H9 (cell line): ENCODE measurements around the gene DPEP2. TPM values are rescaled to one million over a fixed set of nuclear protein-coding genes. Genes with fewer than 3 reads are reported as not detected.

Experiments used
- DNase-seq: peaks from one replicate; pipeline ENCODE4 v3.0.0-alpha.2; 2017
- H2AFZ ChIP-seq: one replicate; pipeline ENCODE4 v1.6.1; 2013; ENCODE audit warnings: mild to moderate bottlenecking, low read length, control low read depth, moderate library complexity
- H2AK5ac ChIP-seq: 2 replicates; pipeline ENCODE4 v1.6.1; 2013; ENCODE audit warnings: low read length, control low read depth, mixed read lengths; ENCODE audit not compliant: insufficient read length
- H2BK120ac ChIP-seq: one replicate; pipeline ENCODE4 v1.6.1; 2013; ENCODE audit warnings: low read depth, mild to moderate bottlenecking, low read length, control low read depth, inconsistent platforms; ENCODE audit not compliant: poor library complexity, severe bottlenecking
- H2BK12ac ChIP-seq: 2 replicates; pipeline ENCODE4 v1.6.1; 2013; ENCODE audit warnings: low read length, control low read depth, mixed read lengths, low read depth; ENCODE audit not compliant: insufficient read length
- H2BK15ac ChIP-seq: 2 replicates; pipeline ENCODE4 v1.6.1; 2013; ENCODE audit warnings: low read depth, low read length, control low read depth
- H2BK20ac ChIP-seq: one replicate; pipeline ENCODE4 v1.6.1; 2013; ENCODE audit warnings: low read depth, mild to moderate bottlenecking, low read length, control low read depth, inconsistent platforms; ENCODE audit not compliant: poor library complexity, severe bottlenecking
- H2BK5ac ChIP-seq: 2 replicates; pipeline ENCODE4 v1.6.1; 2013; ENCODE audit warnings: low read length, control low read depth, mixed read lengths; ENCODE audit not compliant: insufficient read length
- H3K14ac ChIP-seq: 2 replicates; pipeline ENCODE4 v1.6.1; 2013; ENCODE audit warnings: low read length, control low read depth; ENCODE audit not compliant: insufficient read depth
- H3K18ac ChIP-seq: 2 replicates; pipeline ENCODE4 v1.6.1; 2013; ENCODE audit warnings: low read depth, mild to moderate bottlenecking, mixed read lengths, low read length, control low read depth; ENCODE audit not compliant: insufficient read length
- H3K23ac ChIP-seq: 2 replicates; pipeline ENCODE4 v1.6.1; 2013; ENCODE audit warnings: low read length, control low read depth, mixed read lengths, low read depth; ENCODE audit not compliant: insufficient read length
- H3K23me2 ChIP-seq: 2 replicates; pipeline ENCODE4 v1.6.1; 2013; ENCODE audit warnings: low read depth, mild to moderate bottlenecking, mixed read lengths, low read length, control low read depth; ENCODE audit not compliant: insufficient read length, poor library complexity, severe bottlenecking
- H3K27ac ChIP-seq: 2 replicates; pipeline ENCODE4 v1.5.1; 2013; ENCODE audit warnings: low read length, control low read depth, mixed read lengths, low read depth; ENCODE audit not compliant: insufficient read length
- H3K27me3 ChIP-seq: 2 replicates; pipeline ENCODE4 v1.6.1; 2013; ENCODE audit warnings: low read length, control low read depth, inconsistent platforms; ENCODE audit not compliant: insufficient read depth
- H3K4ac ChIP-seq: 2 replicates; pipeline ENCODE4 v1.6.1; 2013; ENCODE audit warnings: low read depth, mild to moderate bottlenecking, control low read depth, inconsistent platforms, low read length, moderate library complexity
- H3K4me1 ChIP-seq: 2 replicates; pipeline ENCODE4 v1.6.1; 2013; ENCODE audit warnings: low read length, control low read depth, inconsistent platforms; ENCODE audit not compliant: insufficient read depth
- H3K4me2 ChIP-seq: 2 replicates; pipeline ENCODE4 v1.6.1; 2013; ENCODE audit warnings: low read length, control low read depth, mixed read lengths; ENCODE audit not compliant: insufficient read length, insufficient read depth
- H3K56ac ChIP-seq: 2 replicates; pipeline ENCODE4 v1.6.1; 2013; ENCODE audit warnings: low read depth, mild to moderate bottlenecking, mixed read lengths, low read length, control low read depth; ENCODE audit not compliant: insufficient read length
- H3K79me1 ChIP-seq: 2 replicates; pipeline ENCODE4 v1.6.1; 2013; ENCODE audit warnings: low read depth, mild to moderate bottlenecking, moderate library complexity, low read length, control low read depth, inconsistent platforms; ENCODE audit not compliant: insufficient read depth, poor library complexity, severe bottlenecking
- H3K79me2 ChIP-seq: 2 replicates; pipeline ENCODE4 v1.6.1; 2013; ENCODE audit warnings: low read length, control low read depth, inconsistent platforms; ENCODE audit not compliant: insufficient read depth
- H3K9ac ChIP-seq: 2 replicates; pipeline ENCODE4 v1.6.1; 2013; ENCODE audit warnings: low read length, control low read depth, mixed read lengths; ENCODE audit not compliant: insufficient read length; ENCODE audit errors: extremely low read depth
- H3K9me3 ChIP-seq: one replicate; pipeline ENCODE4 v1.6.1; 2013; ENCODE audit warnings: low read depth, low read length, inconsistent platforms; ENCODE audit not compliant: control insufficient read depth
- H3T11ph ChIP-seq: one replicate; pipeline ENCODE4 v1.6.1; 2013; ENCODE audit warnings: mild to moderate bottlenecking, low read length, control low read depth, inconsistent platforms
- H4K20me1 ChIP-seq: one replicate; pipeline ENCODE4 v1.6.1; 2013; ENCODE audit not compliant: control insufficient read depth, insufficient read length, insufficient read depth
- H4K5ac ChIP-seq: 2 replicates; pipeline ENCODE4 v1.6.1; 2013; ENCODE audit warnings: low read depth, mild to moderate bottlenecking, mixed read lengths, low read length, control low read depth; ENCODE audit not compliant: insufficient read length
- H4K8ac ChIP-seq: replicated peaks from 2 replicates; pipeline ENCODE4 v1.6.1; 2013; ENCODE audit warnings: low read length, control low read depth, mixed read lengths, low read depth; ENCODE audit not compliant: insufficient read length
- H4K91ac ChIP-seq: 2 replicates; pipeline ENCODE4 v1.6.1; 2013; ENCODE audit warnings: low read depth, mild to moderate bottlenecking, moderate library complexity, mixed read lengths, low read length, control low read depth; ENCODE audit not compliant: insufficient read length
- H3K27ac Mint-ChIP-seq, 3 experiments: 2 replicates in 2 of 3; 3 replicates in 1 of 3; pipeline ENCODE4 v1.8.0; 2020 to 2021; ENCODE audit warnings: mixed read lengths in 3 of 3, mild to moderate bottlenecking in 1 of 3, moderate library complexity in 1 of 3
- H3K27me3 Mint-ChIP-seq: 2 replicates; pipeline ENCODE4 v1.8.0; 2021; ENCODE audit warnings: low read depth, mild to moderate bottlenecking, moderate library complexity, mixed read lengths
- H3K36me3 Mint-ChIP-seq, 3 experiments: 2 replicates in 2 of 3; 3 replicates in 1 of 3; pipeline ENCODE4 v1.8.0; 2020 to 2021; ENCODE audit warnings: low read depth in 3 of 3, mixed read lengths in 3 of 3; ENCODE audit not compliant: insufficient read depth in 1 of 3
- H3K4me1 Mint-ChIP-seq, 2 experiments: 2 replicates each; pipeline ENCODE4 v1.8.0; 2020; ENCODE audit warnings: mixed read lengths in 2 of 2
- H3K4me3 Mint-ChIP-seq, 2 experiments: 2 replicates in 1 of 2; 3 replicates in 1 of 2; pipeline ENCODE4 v1.8.0; 2020 to 2021; ENCODE audit warnings: mild to moderate bottlenecking in 2 of 2, mixed read lengths in 2 of 2, moderate library complexity in 1 of 2
- H3K9me3 Mint-ChIP-seq, 2 experiments: 2 replicates in 1 of 2; 3 replicates in 1 of 2; pipeline ENCODE4 v1.8.0; 2020; ENCODE audit warnings: mild to moderate bottlenecking in 2 of 2, mixed read lengths in 2 of 2, moderate library complexity in 1 of 2
- WGBS: extraction: QIAGEN DNeasy Blood & Tissue Kit; methylation state at CpG from one replicate; pipeline ENCODE4 v1.1.7; 2013; ENCODE audit warnings: missing lambda C conversion rate, low lambda C conversion rate, mixed read lengths; ENCODE audit not compliant: insufficient read length; ENCODE audit errors: extremely low coverage; 5-methylcytosine and 5-hydroxymethylcytosine counted together
- total RNA-seq: library from RNA; stranded (reverse); gene quantifications from 2 replicates; pipeline ENCODE4 v1.2.1, GENCODE V29; 2021
- TF ChIP-seq, protein P1 (sequence below): fragments of 200-600 bp; sonication (generic); conservative IDR thresholded peaks from 3 replicates; pipeline ENCODE4 v1.8.0; 2021; ENCODE audit warnings: antibody characterized with exemption, mild to moderate bottlenecking

DPEP2 gene
- total RNA-seq, 1 experiment from 2014 or later, result not detected

DNA sequence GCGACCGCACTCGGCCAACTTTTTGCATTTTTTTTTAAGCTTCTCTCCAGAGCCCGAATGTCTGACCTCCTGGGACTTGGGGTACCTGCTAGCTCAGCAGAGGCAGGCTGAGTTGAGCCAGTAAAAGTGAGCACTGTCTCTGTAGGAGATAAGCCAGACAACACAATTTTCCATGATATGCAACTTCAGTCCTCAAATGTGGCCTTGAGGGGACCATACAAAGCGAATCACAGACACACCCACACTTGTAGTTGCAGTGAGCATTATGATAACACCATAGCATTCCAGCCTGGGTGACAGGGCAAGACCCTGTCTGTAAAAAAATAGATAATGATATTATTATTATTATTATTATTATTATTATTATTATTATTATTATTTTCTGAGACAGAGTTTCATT is 2.6 kb downstream of the DPEP2 start:
- no peak overlapping the region for H2BK12ac ChIP-seq
- peaks cover 0 to 3% (median 0%) of the 10 kb centered on the region in 3 experiments; a peak in 2 of 7 replicates for H3K36me3 Mint-ChIP-seq
- no peaks in the 10 kb centered on the region for H4K20me1 ChIP-seq
- H3K4me1 Mint-ChIP-seq, result peaks cover 0 to 2% of the 10 kb centered on the region in 2 experiments; a peak in 1 of 4 replicates
- no peak overlapping the region for H4K8ac ChIP-seq
- no peak overlapping the region for H3K27ac ChIP-seq
- H3K9ac ChIP-seq, result no peak overlapping the region
- H3K79me2 ChIP-seq, result no peaks in the 10 kb centered on the region
- no peaks in the 10 kb centered on the region; a peak in 1 of 5 replicates for H3K9me3 Mint-ChIP-seq
- TF ChIP-seq, protein P1, sequence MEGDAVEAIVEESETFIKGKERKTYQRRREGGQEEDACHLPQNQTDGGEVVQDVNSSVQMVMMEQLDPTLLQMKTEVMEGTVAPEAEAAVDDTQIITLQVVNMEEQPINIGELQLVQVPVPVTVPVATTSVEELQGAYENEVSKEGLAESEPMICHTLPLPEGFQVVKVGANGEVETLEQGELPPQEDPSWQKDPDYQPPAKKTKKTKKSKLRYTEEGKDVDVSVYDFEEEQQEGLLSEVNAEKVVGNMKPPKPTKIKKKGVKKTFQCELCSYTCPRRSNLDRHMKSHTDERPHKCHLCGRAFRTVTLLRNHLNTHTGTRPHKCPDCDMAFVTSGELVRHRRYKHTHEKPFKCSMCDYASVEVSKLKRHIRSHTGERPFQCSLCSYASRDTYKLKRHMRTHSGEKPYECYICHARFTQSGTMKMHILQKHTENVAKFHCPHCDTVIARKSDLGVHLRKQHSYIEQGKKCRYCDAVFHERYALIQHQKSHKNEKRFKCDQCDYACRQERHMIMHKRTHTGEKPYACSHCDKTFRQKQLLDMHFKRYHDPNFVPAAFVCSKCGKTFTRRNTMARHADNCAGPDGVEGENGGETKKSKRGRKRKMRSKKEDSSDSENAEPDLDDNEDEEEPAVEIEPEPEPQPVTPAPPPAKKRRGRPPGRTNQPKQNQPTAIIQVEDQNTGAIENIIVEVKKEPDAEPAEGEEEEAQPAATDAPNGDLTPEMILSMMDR, result no peak
- H4K5ac ChIP-seq, result no peak overlapping the region
- H3K9me3 ChIP-seq, result no peaks in the 10 kb centered on the region
- H3K4me2 ChIP-seq, result no peak overlapping the region
- H3K4me1 ChIP-seq, result no peaks in the 10 kb centered on the region
- H3K4me3 Mint-ChIP-seq, result no peak overlapping the region
- H4K91ac ChIP-seq, result no peak overlapping the region
- no peak overlapping the region for H2AFZ ChIP-seq
- no peaks in the 10 kb centered on the region for H3K23me2 ChIP-seq
- H3K18ac ChIP-seq, result no peak overlapping the region
- H2BK15ac ChIP-seq, result no peak overlapping the region
- H3K4ac ChIP-seq, result no peak overlapping the region
- H2BK120ac ChIP-seq, result no peak overlapping the region
- no peaks in the 10 kb centered on the region for H3K79me1 ChIP-seq
- H3K23ac ChIP-seq, result no peak overlapping the region
- no peak overlapping the region for H2AK5ac ChIP-seq
- no peak for DNase-seq
- no peaks in the 10 kb centered on the region for H3K27me3 ChIP-seq
- H2BK20ac ChIP-seq, result no peak overlapping the region
- WGBS, result no CpG with 5 or more reads among the region's 5 CpGs
- no peak overlapping the region for H3K56ac ChIP-seq
- no peak overlapping the region for H3T11ph ChIP-seq
- no peak overlapping the region for H2BK5ac ChIP-seq
- H3K27me3 Mint-ChIP-seq, result peaks cover 23% of the 10 kb centered on the region
- H3K27ac Mint-ChIP-seq, result peak overlapping the region in 1 of 3 experiments; percentile 67; a peak in 1 of 7 replicates
- no peak overlapping the region for H3K14ac ChIP-seq
